HepG2 (cell line): ENCODE data around the gene DAO. TPM values are rescaled to one million over a fixed set of nuclear protein-coding genes. Genes with fewer than 3 reads are reported as not detected.

Experiments
- ATAC-seq: fragments of 200-7000 bp; cut with Tn5 transposase; 3 replicates; pipeline ENCODE4 v1.9.1; 2020; ENCODE audit warnings: mild to moderate bottlenecking, moderate library complexity
- BruUV-seq: library from RNA; stranded (reverse); fragments of 400-500 nt; replicated peaks from 2 replicates; lab custom pipeline; 2021; lab: Mats Ljungman, UMichigan
- CTCF ChIA-PET: fragments of 300-600 bp; formaldehyde crosslinking; extraction: SDS; loops from one replicate; lab custom pipeline; 2021; ENCODE audit warnings: low total read pairs, inconsistent platforms, low intra/inter-chr PET ratio; lab: Yijun Ruan, JAX
- POLR2A ChIA-PET: fragments of 350-600 bp; sonication (Branson Sonifier 250); formaldehyde crosslinking; loops from one replicate; lab custom pipeline; 2020; ENCODE audit warnings: antibody characterized with exemption, inconsistent platforms; lab: Yijun Ruan, JAX
- DNase-seq: peaks from one replicate; pipeline ENCODE4 v3.0.0-alpha.2; 2015; ENCODE audit warnings: low spot score
- FAIRE-seq: peaks from 3 replicates; lab custom pipeline; 2011; peaks lifted over from hg19 to GRCh38; lab: Jason Lieb, UNC
- H2AFZ ChIP-seq: one replicate; pipeline ENCODE4 v1.6.1; 2011; ENCODE audit warnings: low read length, inconsistent platforms
- H3K27ac ChIP-seq: fragments of 300-600 bp; 3 replicates; pipeline ENCODE4 v1.8.0; 2011; ENCODE audit warnings: mixed run types, mild to moderate bottlenecking, mixed read lengths, low read length, inconsistent platforms; ENCODE audit not compliant: insufficient read depth; ENCODE audit errors: extremely low read length
- H3K27me3 ChIP-seq, 2 experiments: fragments of 200-600 bp in 1 of 2; 2 replicates in 1 of 2; 3 replicates in 1 of 2; pipeline versions ENCODE4 v1.6.0 to v1.8.0; 2011; ENCODE audit warnings: low read length in 2 of 2, mild to moderate bottlenecking in 2 of 2, moderate library complexity in 2 of 2, inconsistent platforms in 1 of 2; ENCODE audit not compliant: insufficient read depth in 2 of 2, control insufficient read depth in 1 of 2
- H3K36me3 ChIP-seq, 2 experiments: fragments of 200-600 bp in 1 of 2; replicated peaks in 1 of 2; 2 replicates in 1 of 2; 3 replicates in 1 of 2; pipeline versions ENCODE4 v1.5.1 to v1.8.0; 2011; ENCODE audit warnings: low read length in 2 of 2, inconsistent platforms in 1 of 2; ENCODE audit not compliant: insufficient read depth in 2 of 2, control insufficient read depth in 1 of 2
- H3K4me1 ChIP-seq: 2 replicates; pipeline ENCODE4 v1.5.1; 2012; ENCODE audit warnings: low read length, inconsistent platforms; ENCODE audit not compliant: insufficient read depth
- H3K4me2 ChIP-seq: 2 replicates; pipeline ENCODE4 v1.6.0; 2011; ENCODE audit warnings: low read depth, low read length, inconsistent platforms
- H3K4me3 ChIP-seq, 3 experiments: fragments of 200-600 bp in 1 of 3; sonication (generic), shearing (Covaris generic) in 1 of 3; replicated peaks in 1 of 3; 2 replicates each; pipeline ENCODE4 v1.5.1; 2011 to 2016; ENCODE audit warnings: low read length in 3 of 3, inconsistent platforms in 2 of 3, low read depth in 2 of 3, mild to moderate bottlenecking in 2 of 3, control low read depth in 1 of 3, mixed read lengths in 1 of 3; ENCODE audit not compliant: insufficient read depth in 1 of 3
- H3K79me2 ChIP-seq: one replicate; pipeline ENCODE4 v1.6.1; 2011; ENCODE audit warnings: low read length, inconsistent platforms; ENCODE audit not compliant: insufficient read depth
- H3K9ac ChIP-seq: 2 replicates; pipeline ENCODE4 v1.6.0; 2011; ENCODE audit warnings: mild to moderate bottlenecking, low read depth, low read length, inconsistent platforms; ENCODE audit not compliant: insufficient read depth
- H3K9me3 ChIP-seq: 2 replicates; pipeline ENCODE4 v1.5.1; 2012; ENCODE audit warnings: mild to moderate bottlenecking, low read length
- H4K20me1 ChIP-seq: 2 replicates; pipeline ENCODE4 v1.6.0; 2011; ENCODE audit warnings: inconsistent platforms, mild to moderate bottlenecking, low read length, moderate library complexity; ENCODE audit not compliant: insufficient read depth
- ATF7 ChIP-seq, 2 experiments: fragments of 450-650 bp in 1 of 2; sonication (generic) in 1 of 2; formaldehyde crosslinking in 1 of 2; IDR thresholded peaks; 2 replicates each; pipeline versions ENCODE4 v1.4.0 to v1.6.1; 2016 to 2020; ENCODE audit warnings: antibody characterized with exemption in 1 of 2, mild to moderate bottlenecking in 1 of 2, missing genetic modification reagents in 1 of 2
- BHLHE40 ChIP-seq: IDR thresholded peaks from 2 replicates; pipeline ENCODE4 v1.6.1; 2011; ENCODE audit warnings: low read length, improper control_type of control experiment
- CREM ChIP-seq, 2 experiments: sonication (generic) in 1 of 2; formaldehyde crosslinking in 1 of 2; IDR thresholded peaks; 2 replicates each; pipeline versions ENCODE4 v1.4.0 to v1.6.1; 2016 to 2020; ENCODE audit warnings: antibody characterized with exemption in 1 of 2, mild to moderate bottlenecking in 1 of 2, missing genetic modification reagents in 1 of 2
- EHMT2 ChIP-seq: fragments of 200-600 bp; sonication (generic); IDR thresholded peaks from 2 replicates; pipeline ENCODE4 v1.7.0; 2017; ENCODE audit warnings: antibody characterized with exemption, low read depth, low read length, borderline replicate concordance
- EP300 ChIP-seq, 3 experiments: sonication (generic) in 1 of 3; formaldehyde crosslinking in 1 of 3; IDR thresholded peaks; 2 replicates each; pipeline versions ENCODE4 v1.5.1 to v1.6.1; 2011 to 2020; ENCODE audit warnings: low read depth in 2 of 3, low read length in 2 of 3, borderline replicate concordance in 1 of 3, improper control_type of control experiment in 1 of 3, mild to moderate bottlenecking in 1 of 3, missing genetic modification reagents in 1 of 3, moderate library complexity in 1 of 3
- FOXA1 ChIP-seq, 2 experiments: fragments of 450-650 bp in 1 of 2; sonication (generic) in 1 of 2; formaldehyde crosslinking in 1 of 2; IDR thresholded peaks; 2 replicates each; pipeline versions ENCODE4 v1.4.0 to v1.6.1; 2016 to 2020; ENCODE audit warnings: missing genetic modification reagents in 1 of 2
- GFI1 ChIP-seq: sonication (generic); formaldehyde crosslinking; IDR thresholded peaks from 2 replicates; pipeline ENCODE4 v1.5.0; 2020; ENCODE audit warnings: missing genetic modification reagents, mild to moderate bottlenecking, borderline replicate concordance
- HDAC2 ChIP-seq: sonication (generic); formaldehyde crosslinking; IDR thresholded peaks from 2 replicates; pipeline ENCODE4 v1.4.0; 2020; ENCODE audit warnings: missing genetic modification reagents
- HNF4A ChIP-seq: sonication (generic); formaldehyde crosslinking; IDR thresholded peaks from 2 replicates; pipeline ENCODE4 v1.4.0; 2020; ENCODE audit warnings: missing genetic modification reagents
- RAD51 ChIP-seq: fragments of 450-650 bp; IDR thresholded peaks from 2 replicates; pipeline ENCODE4 v1.6.1; 2016; ENCODE audit warnings: borderline replicate concordance
- SALL1 ChIP-seq: sonication (generic); formaldehyde crosslinking; IDR thresholded peaks from 2 replicates; pipeline ENCODE4 v1.8.0; 2022; ENCODE audit warnings: mild to moderate bottlenecking, missing genetic modification reagents
- SOX13 ChIP-seq, 3 experiments: fragments of 450-650 bp in 1 of 3; sonication (generic) in 1 of 3; formaldehyde crosslinking in 1 of 3; IDR thresholded peaks in 2 of 3; conservative IDR thresholded peaks in 1 of 3; 2 replicates each; pipeline versions ENCODE4 v1.5.0 to v1.6.1; 2016 to 2020; ENCODE audit warnings: antibody characterized with exemption in 1 of 3, mild to moderate bottlenecking in 1 of 3, missing compliant biosample characterization in 1 of 3, missing genetic modification reagents in 1 of 3, moderate library complexity in 1 of 3
- SOX6 ChIP-seq, 2 experiments: fragments of 450-650 bp in 1 of 2; sonication (generic) in 1 of 2; formaldehyde crosslinking in 1 of 2; IDR thresholded peaks; 2 replicates each; pipeline versions ENCODE4 v1.4.0 to v1.6.1; 2017 to 2020; ENCODE audit warnings: antibody characterized with exemption in 1 of 2, mild to moderate bottlenecking in 1 of 2, missing genetic modification reagents in 1 of 2
- ZMYM4 ChIP-seq: sonication (generic); formaldehyde crosslinking; IDR thresholded peaks from 2 replicates; pipeline ENCODE4 v1.8.1; 2023; ENCODE audit warnings: mild to moderate bottlenecking, missing genetic modification reagents
- WGBS: methylation state at CpG from one replicate; pipeline ENCODE4 v1.1.6; 2017; ENCODE audit warnings: low lambda C conversion rate; 5-methylcytosine and 5-hydroxymethylcytosine counted together
- in situ Hi-C: cut with HindIII; loops from 2 replicates; pipeline ENCODE4 v1.10.0; 2017; ENCODE audit warnings: low pct_unique_long_range_greater_than_20kb; ENCODE audit not compliant: extremely low pct_ligation_motif_present
- intact Hi-C: fragments of 100-400 bp; cut with micrococcal nuclease; formaldehyde crosslinking; loops from one replicate; pipeline ENCODE4 v1.10.0; 2022; ENCODE audit not compliant: unreplicated experiment
- polyA plus RNA-seq, 8 experiments: library from polyadenylated mRNA; depleted of rRNA in 3 of 8; stranded (reverse) in 7 of 8; unstranded in 1 of 8; fragments of >200 nt; fragmentation: Illumina TruSeq in 4 of 8; extraction: Trizol in 4 of 8; gene quantifications; 2 replicates each; pipeline versions ENCODE4 v1.2.1 to v1.2.3, GENCODE V29; 2011 to 2016; ENCODE audit warnings: low read depth in 4 of 8, missing spikeins in 1 of 8, mixed read lengths in 1 of 8; ENCODE audit not compliant: insufficient read depth in 1 of 8
- total RNA-seq, 5 experiments: library from RNA; depleted of rRNA; stranded (reverse); fragments of >200 nt; fragmentation: Illumina TruSeq; extraction: Trizol; gene quantifications; 2 replicates each; pipeline ENCODE4 v1.2.3, GENCODE V29; 2016; ENCODE audit warnings: low read depth in 1 of 5
- TF ChIP-seq, protein P1 (sequence below): sonication (generic); formaldehyde crosslinking; conservative IDR thresholded peaks from 2 replicates; pipeline ENCODE4 v1.4.0; 2020; ENCODE audit warnings: missing genetic modification reagents
- TF ChIP-seq, protein P2 (sequence below), 2 experiments: sonication (generic) in 1 of 2; formaldehyde crosslinking in 1 of 2; IDR thresholded peaks; 2 replicates each; pipeline versions ENCODE4 v1.5.1 to v1.6.1; 2011 to 2020; ENCODE audit warnings: borderline replicate concordance in 1 of 2, low read depth in 1 of 2, low read length in 1 of 2, mild to moderate bottlenecking in 1 of 2, missing genetic modification reagents in 1 of 2, moderate library complexity in 1 of 2

Gene DAO
- total and polyA plus RNA-seq, 2 of the 13 experiments (the other 11 are each of a cell fraction or from before 2014, with no cell fraction given): 0.34 to 0.82 TPM

DNA sequence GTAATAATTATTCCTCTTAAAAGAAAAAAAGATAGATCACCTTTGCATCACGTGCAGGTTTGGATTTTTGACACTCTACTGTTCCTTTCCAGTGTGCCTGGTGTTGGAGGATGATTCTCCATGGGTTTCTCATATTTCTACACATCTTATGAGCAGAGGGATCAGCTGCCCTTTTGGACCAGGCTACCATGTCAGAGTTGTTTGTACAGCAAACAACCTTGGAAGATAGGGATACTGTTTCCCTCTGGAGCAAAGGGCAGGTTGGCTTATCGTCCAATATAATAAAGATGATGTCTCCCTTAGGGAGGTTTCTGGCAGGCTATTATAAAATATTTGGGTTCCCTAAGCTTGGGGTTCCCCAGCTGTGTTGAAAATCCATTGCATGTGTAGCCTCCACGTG is 42.1 kb downstream of the DAO start:
- BruUV-seq: no TSS peak
- DNase-seq: peak; percentile 59
- 2% methylated on average over 3 of the region's 3 CpGs for WGBS
- H4K20me1 ChIP-seq: no peaks in the 10 kb centered on the region
- H3K4me3 ChIP-seq: no peak overlapping the region
- H3K27me3 ChIP-seq: no peaks in the 10 kb centered on the region; a peak in 1 of 5 replicates
- ChIA-PET POLR2A (no interaction called here), CTCF (no interaction called here)
- in situ Hi-C loops: no loop called here
- H3K9me3 ChIP-seq: 0 out of 2 replicates have a peak, but pooled peaks cover 3% of the 10 kb centered on the region
- ATAC-seq: peak; percentile 82
- intact Hi-C loops: no loop called here
- no peak overlapping the region for H3K27ac ChIP-seq
- no peak overlapping the region for H3K9ac ChIP-seq
- H3K4me2 ChIP-seq: peak overlapping the region; percentile 28; the same call in 1 of the 2 replicates
- H2AFZ ChIP-seq: no peak overlapping the region
- peaks cover 25% of the 10 kb centered on the region for H3K4me1 ChIP-seq
- peak; percentile 81 for FAIRE-seq
- H3K79me2 ChIP-seq: no peaks in the 10 kb centered on the region
- H3K36me3 ChIP-seq: no peaks in the 10 kb centered on the region
- TF ChIP-seq SALL1 (CRISPR knock-in tag): peak; percentile 27; the same call in 1 of the 2 replicates
- peak; percentile 31; the same call in 1 of the 2 replicates for TF ChIP-seq EHMT2
- TF ChIP-seq, protein P1, sequence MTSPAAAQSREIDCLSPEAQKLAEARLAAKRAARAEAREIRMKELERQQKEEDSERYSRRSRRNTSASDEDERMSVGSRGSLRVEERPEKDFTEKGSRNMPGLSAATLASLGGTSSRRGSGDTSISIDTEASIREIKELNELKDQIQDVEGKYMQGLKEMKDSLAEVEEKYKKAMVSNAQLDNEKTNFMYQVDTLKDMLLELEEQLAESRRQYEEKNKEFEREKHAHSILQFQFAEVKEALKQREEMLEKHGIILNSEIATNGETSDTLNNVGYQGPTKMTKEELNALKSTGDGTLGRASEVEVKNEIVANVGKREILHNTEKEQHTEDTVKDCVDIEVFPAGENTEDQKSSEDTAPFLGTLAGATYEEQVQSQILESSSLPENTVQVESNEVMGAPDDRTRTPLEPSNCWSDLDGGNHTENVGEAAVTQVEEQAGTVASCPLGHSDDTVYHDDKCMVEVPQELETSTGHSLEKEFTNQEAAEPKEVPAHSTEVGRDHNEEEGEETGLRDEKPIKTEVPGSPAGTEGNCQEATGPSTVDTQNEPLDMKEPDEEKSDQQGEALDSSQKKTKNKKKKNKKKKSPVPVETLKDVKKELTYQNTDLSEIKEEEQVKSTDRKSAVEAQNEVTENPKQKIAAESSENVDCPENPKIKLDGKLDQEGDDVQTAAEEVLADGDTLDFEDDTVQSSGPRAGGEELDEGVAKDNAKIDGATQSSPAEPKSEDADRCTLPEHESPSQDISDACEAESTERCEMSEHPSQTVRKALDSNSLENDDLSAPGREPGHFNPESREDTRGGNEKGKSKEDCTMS (CRISPR knock-in tag): no peak
- peak; percentile 63; the same call in 1 of the 2 replicates for TF ChIP-seq ZMYM4 (CRISPR knock-in tag)
- peak; percentile 93 for TF ChIP-seq HNF4A
- no peak for TF ChIP-seq SOX6 (IDR thresholded peaks at IDR 0.05)
- peak; percentile 41; the same call in 1 of the 2 replicates for TF ChIP-seq SOX6 (CRISPR knock-in tag; IDR thresholded peaks at IDR 0.05)
- no peak for TF ChIP-seq ATF7 (IDR thresholded peaks at IDR 0.05)
- TF ChIP-seq ATF7 (CRISPR knock-in tag; IDR thresholded peaks at IDR 0.05): no peak
- TF ChIP-seq RAD51: no peak
- no peak for TF ChIP-seq FOXA1 (IDR thresholded peaks at IDR 0.05)
- peak; percentile 76 for TF ChIP-seq FOXA1 (CRISPR knock-in tag; IDR thresholded peaks at IDR 0.05)
- peak in 1 of 2 experiments; percentile 74; a peak in 2 of 4 replicates for TF ChIP-seq EP300 (IDR thresholded peaks at IDR 0.05; ENCODE audit: low read depth in 2 of 2, low read length in 2 of 2)
- no peak for TF ChIP-seq EP300 (CRISPR knock-in tag; IDR thresholded peaks at IDR 0.05; ENCODE audit: borderline replicate concordance)
- TF ChIP-seq HDAC2: peak; percentile 58
- TF ChIP-seq CREM (IDR thresholded peaks at IDR 0.05): peak; percentile 45; the same call in 1 of the 2 replicates
- no peak for TF ChIP-seq CREM (CRISPR knock-in tag; IDR thresholded peaks at IDR 0.05)
- peak; percentile 27; the same call in 1 of the 2 replicates for TF ChIP-seq BHLHE40
- TF ChIP-seq, protein P2, sequence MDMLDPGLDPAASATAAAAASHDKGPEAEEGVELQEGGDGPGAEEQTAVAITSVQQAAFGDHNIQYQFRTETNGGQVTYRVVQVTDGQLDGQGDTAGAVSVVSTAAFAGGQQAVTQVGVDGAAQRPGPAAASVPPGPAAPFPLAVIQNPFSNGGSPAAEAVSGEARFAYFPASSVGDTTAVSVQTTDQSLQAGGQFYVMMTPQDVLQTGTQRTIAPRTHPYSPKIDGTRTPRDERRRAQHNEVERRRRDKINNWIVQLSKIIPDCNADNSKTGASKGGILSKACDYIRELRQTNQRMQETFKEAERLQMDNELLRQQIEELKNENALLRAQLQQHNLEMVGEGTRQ (IDR thresholded peaks at IDR 0.05; ENCODE audit: low read depth, low read length): 0 out of 2 replicates have a peak, but pooled peaks have one; percentile 24
- TF ChIP-seq, protein P2 (CRISPR knock-in tag; IDR thresholded peaks at IDR 0.05; ENCODE audit: borderline replicate concordance): peak; percentile 8; the same call in 1 of the 2 replicates
- no peak for TF ChIP-seq SOX13 (IDR thresholded peaks at IDR 0.05)
- peak in 1 of 2 experiments; percentile 57; a peak in 1 of 4 replicates for TF ChIP-seq SOX13 (CRISPR knock-in tag; conservative IDR thresholded peaks at IDR 0.05 in 1 of 2, IDR thresholded peaks at IDR 0.05 in 1 of 2)
- no peak for TF ChIP-seq GFI1 (CRISPR knock-in tag)
